ENCODE data around the gene GNAQ. TPM values are rescaled to one million over a fixed set of nuclear protein-coding genes. Genes with fewer than 3 reads are reported as not detected.

The GNAQ gene
- total RNA-seq, 5 donors from 2014 or later (not counting 1 experiment from before 2014, with no cell fraction given) = 29.3 to 48.4 (median 38.3) TPM

DNA sequence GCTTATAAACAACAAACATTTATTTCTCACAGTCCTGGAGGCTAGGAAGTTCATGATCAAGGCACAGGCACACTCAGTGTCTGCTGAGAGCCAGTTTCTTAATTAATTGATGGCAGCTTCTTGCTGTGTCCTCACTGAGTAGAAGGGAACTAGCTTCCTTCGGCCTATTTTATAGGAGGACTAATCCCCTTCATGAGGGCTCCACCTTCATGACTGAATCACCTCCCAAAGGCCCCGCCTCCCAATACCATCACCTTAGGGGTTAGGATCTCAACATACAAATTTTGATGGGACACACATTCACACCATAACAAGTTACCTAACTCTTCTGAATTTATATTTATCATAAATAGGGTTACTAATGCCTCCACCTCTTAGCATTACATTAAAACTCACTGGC is 129.8 kb downstream of the GNAQ start:
- Mint-ChIP-seq H3K27ac (no peak overlapping the region), H3K4me3 (no peak overlapping the region), H3K4me1 (peaks cover 23 to 43% (median 30%) of the 10 kb centered on the region in 3 donors), H3K36me3 (peaks cover 18% of the 10 kb centered on the region), H3K27me3 (no peaks in the 10 kb centered on the region), H3K9me3 (no peaks in the 10 kb centered on the region)
- Histone ChIP-seq H3K27ac (ENCODE audit: low read length) (no peak overlapping the region), H3K4me3 (ENCODE audit: control insufficient read depth in 1 of 2, extremely low read depth in 1 of 2, low read length in 1 of 2) (no peak overlapping the region), H3K9me3 (no peaks in the 10 kb centered on the region), H3K36me3 (ENCODE audit: control insufficient read depth in 2 of 2, extremely low read depth in 1 of 2, insufficient read depth in 1 of 2, low read length in 1 of 2) (peaks cover 0 to 2% of the 10 kb centered on the region in 2 donors), H3K4me1 (ENCODE audit: control insufficient read depth in 1 of 2, extremely low read depth in 1 of 2, insufficient read depth in 2 of 2, low read length in 2 of 2) (no peaks in the 10 kb centered on the region), H3K27me3 (replicated peaks in 1 of 2; ENCODE audit: control insufficient read depth in 2 of 2, extremely low read depth in 1 of 2, insufficient read depth in 2 of 2, low read length in 1 of 2) (no peaks in the 10 kb centered on the region)
- POLR2A ChIA-PET = interaction anchor here in 1 of 2 donors (0.6 kb wide), 1 partner anchor 163 kb away, joined by 3 read pairs; no protein-coding TSS in a partner anchor
- ATAC-seq (replicated peaks in 1 of 4) (no peak), DNase-seq (no peak)
- no CpG with 5 or more reads among the region's 2 CpGs for WGBS (ENCODE audit: insufficient coverage)
- CTCF ChIA-PET = interaction anchor here in 1 of 2 donors (0.6 kb wide), 1 partner anchor 549 kb away, joined by 3 read pairs; no protein-coding TSS in a partner anchor

DNA sequence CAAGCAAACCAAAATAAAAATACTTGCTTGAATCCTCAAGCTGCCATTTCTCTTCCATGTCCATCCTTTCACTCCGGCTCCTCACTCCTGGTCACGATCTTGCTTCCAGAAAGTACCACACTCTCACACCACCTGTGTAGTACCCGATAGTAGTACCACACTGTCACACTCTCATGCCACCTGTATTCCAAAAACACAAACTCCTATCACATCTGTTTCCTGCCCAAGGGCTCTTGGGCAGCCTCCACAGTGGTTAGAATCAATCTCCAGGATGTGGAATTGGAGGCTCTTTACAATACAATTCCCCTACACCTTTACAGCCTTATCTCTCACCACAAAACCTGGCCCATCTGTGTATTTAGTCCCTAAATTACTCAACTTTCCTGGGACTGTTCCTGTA is 130.6 kb downstream of the GNAQ start:
- Histone ChIP-seq H3K4me3 (ENCODE audit: control insufficient read depth in 1 of 2, extremely low read depth in 1 of 2, low read length in 1 of 2) (no peak overlapping the region), H3K4me1 (ENCODE audit: control insufficient read depth in 1 of 2, extremely low read depth in 1 of 2, insufficient read depth in 2 of 2, low read length in 2 of 2) (no peaks in the 10 kb centered on the region), H3K27me3 (replicated peaks in 1 of 2; ENCODE audit: control insufficient read depth in 2 of 2, extremely low read depth in 1 of 2, insufficient read depth in 2 of 2, low read length in 1 of 2) (no peaks in the 10 kb centered on the region), H3K9me3 (no peaks in the 10 kb centered on the region), H3K27ac (ENCODE audit: low read length) (no peak overlapping the region), H3K36me3 (ENCODE audit: control insufficient read depth in 2 of 2, extremely low read depth in 1 of 2, insufficient read depth in 1 of 2, low read length in 1 of 2) (peaks cover 0 to 2% of the 10 kb centered on the region in 2 donors)
- no peak overlapping the region for H3K4me3 Mint-ChIP-seq
- no peak for DNase-seq
- H3K4me1 Mint-ChIP-seq = peaks cover 21 to 43% (median 30%) of the 10 kb centered on the region in 3 donors
- CTCF ChIA-PET = no interaction called here
- H3K27ac Mint-ChIP-seq = peak overlapping the region in 1 of 2 donors; percentile 1
- no peak for ATAC-seq (replicated peaks in 1 of 4)
- H3K27me3 Mint-ChIP-seq = no peaks in the 10 kb centered on the region
- POLR2A ChIA-PET = no interaction called here
- WGBS (ENCODE audit: insufficient coverage) = 93% methylated on average over 3 of the region's 3 CpGs
- H3K9me3 Mint-ChIP-seq = no peaks in the 10 kb centered on the region
- peaks cover 21% of the 10 kb centered on the region for H3K36me3 Mint-ChIP-seq

DNA sequence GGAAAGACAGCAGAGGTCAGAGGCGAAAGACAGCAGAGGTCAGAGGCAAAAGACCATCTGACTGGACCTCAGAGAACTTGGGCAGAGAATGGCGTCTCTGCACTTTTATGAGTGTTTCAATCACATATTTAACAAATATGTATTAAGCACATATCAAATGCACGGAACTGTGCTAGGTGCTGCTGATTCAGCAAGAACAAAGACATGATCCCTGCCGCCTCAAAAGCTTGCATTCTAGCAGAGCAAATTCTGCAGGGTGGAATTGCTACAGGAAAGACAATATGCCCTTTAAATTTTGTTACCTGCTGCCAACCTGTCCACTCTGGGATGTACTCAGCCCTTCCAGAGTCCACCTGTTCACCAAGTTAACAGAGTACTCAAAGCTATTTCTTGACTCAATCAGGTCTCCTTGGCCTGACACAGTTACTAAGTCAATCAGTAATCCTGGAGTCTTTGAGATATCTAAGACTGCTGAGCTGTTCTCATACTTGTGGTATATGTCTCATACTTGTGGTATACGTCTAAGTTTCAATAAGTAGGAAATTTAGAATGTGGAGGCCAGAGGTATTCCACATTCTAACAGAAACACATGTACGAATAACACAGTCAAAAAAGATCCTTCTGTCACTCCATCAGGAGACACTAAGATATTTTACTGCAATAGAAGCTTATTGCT is 131.8 kb downstream of the GNAQ start:
- Histone ChIP-seq H3K4me1 (ENCODE audit: control insufficient read depth in 1 of 2, extremely low read depth in 1 of 2, insufficient read depth in 2 of 2, low read length in 2 of 2) (no peaks in the 10 kb centered on the region), H3K4me3 (ENCODE audit: control insufficient read depth in 1 of 2, extremely low read depth in 1 of 2, low read length in 1 of 2) (no peak overlapping the region), H3K27ac (ENCODE audit: low read length) (no peak overlapping the region), H3K9me3 (no peaks in the 10 kb centered on the region), H3K36me3 (ENCODE audit: control insufficient read depth in 2 of 2, extremely low read depth in 1 of 2, insufficient read depth in 1 of 2, low read length in 1 of 2) (peaks cover 0 to 2% of the 10 kb centered on the region in 2 donors), H3K27me3 (replicated peaks in 1 of 2; ENCODE audit: control insufficient read depth in 2 of 2, extremely low read depth in 1 of 2, insufficient read depth in 2 of 2, low read length in 1 of 2) (no peaks in the 10 kb centered on the region)
- ChIA-PET CTCF (interaction anchor here in 1 of 2 donors (0.5 kb wide), 1 partner anchor 51 kb away, joined by 5 read pairs; no protein-coding TSS in a partner anchor), POLR2A (interaction anchor here in 1 of 2 donors (0.6 kb wide), 1 partner anchor 285 kb away, joined by 3 read pairs; no protein-coding TSS in a partner anchor)
- no peak overlapping the region for H3K4me3 Mint-ChIP-seq
- ATAC-seq (replicated peaks in 1 of 4) (no peak), DNase-seq (no peak)
- peaks cover 19 to 39% (median 27%) of the 10 kb centered on the region in 3 donors for H3K4me1 Mint-ChIP-seq
- H3K27me3 Mint-ChIP-seq = no peaks in the 10 kb centered on the region
- no peak overlapping the region for H3K27ac Mint-ChIP-seq
- H3K9me3 Mint-ChIP-seq = no peaks in the 10 kb centered on the region
- H3K36me3 Mint-ChIP-seq = peaks cover 29% of the 10 kb centered on the region
- 94% methylated on average over 3 of the region's 6 CpGs for WGBS (ENCODE audit: insufficient coverage)

DNA sequence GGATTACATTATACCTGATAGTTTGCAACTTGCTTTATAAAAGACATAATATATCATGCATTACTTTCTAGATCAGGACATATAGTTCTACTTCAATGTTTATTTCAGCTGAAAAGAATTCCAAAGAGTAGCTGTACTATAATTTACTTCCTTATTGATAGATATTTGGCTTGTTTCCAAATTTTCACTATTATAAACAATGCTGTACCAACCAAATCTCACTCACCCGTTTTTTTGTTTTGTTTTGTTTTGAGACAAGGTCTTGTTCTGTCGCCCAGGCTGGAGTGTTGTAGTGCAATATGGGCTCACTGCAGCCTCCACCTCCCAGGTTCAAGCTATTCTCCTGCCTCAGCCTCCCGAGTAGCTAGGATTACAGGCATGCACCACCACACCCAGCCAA is 132.7 kb downstream of the GNAQ start:
- no CpG with 5 or more reads among the region's 3 CpGs for WGBS (ENCODE audit: insufficient coverage)
- Mint-ChIP-seq H3K27me3 (no peaks in the 10 kb centered on the region), H3K27ac (no peak overlapping the region), H3K36me3 (peaks cover 26% of the 10 kb centered on the region), H3K4me3 (no peak overlapping the region), H3K9me3 (no peaks in the 10 kb centered on the region), H3K4me1 (peaks cover 19 to 39% (median 27%) of the 10 kb centered on the region in 3 donors)
- Histone ChIP-seq H3K4me3 (ENCODE audit: control insufficient read depth in 1 of 2, extremely low read depth in 1 of 2, low read length in 1 of 2) (no peak overlapping the region), H3K27me3 (replicated peaks in 1 of 2; ENCODE audit: control insufficient read depth in 2 of 2, extremely low read depth in 1 of 2, insufficient read depth in 2 of 2, low read length in 1 of 2) (no peaks in the 10 kb centered on the region), H3K4me1 (ENCODE audit: control insufficient read depth in 1 of 2, extremely low read depth in 1 of 2, insufficient read depth in 2 of 2, low read length in 2 of 2) (no peaks in the 10 kb centered on the region), H3K27ac (ENCODE audit: low read length) (no peak overlapping the region), H3K36me3 (ENCODE audit: control insufficient read depth in 2 of 2, extremely low read depth in 1 of 2, insufficient read depth in 1 of 2, low read length in 1 of 2) (peaks cover 0 to 2% of the 10 kb centered on the region in 2 donors), H3K9me3 (no peaks in the 10 kb centered on the region)
- CTCF ChIA-PET = interaction anchor here in 1 of 2 donors (0.7 kb wide), 1 partner anchor 101 kb away, joined by 3 read pairs; no protein-coding TSS in a partner anchor
- ATAC-seq (replicated peaks in 1 of 4) (no peak), DNase-seq (no peak)
- POLR2A ChIA-PET = no interaction called here

DNA sequence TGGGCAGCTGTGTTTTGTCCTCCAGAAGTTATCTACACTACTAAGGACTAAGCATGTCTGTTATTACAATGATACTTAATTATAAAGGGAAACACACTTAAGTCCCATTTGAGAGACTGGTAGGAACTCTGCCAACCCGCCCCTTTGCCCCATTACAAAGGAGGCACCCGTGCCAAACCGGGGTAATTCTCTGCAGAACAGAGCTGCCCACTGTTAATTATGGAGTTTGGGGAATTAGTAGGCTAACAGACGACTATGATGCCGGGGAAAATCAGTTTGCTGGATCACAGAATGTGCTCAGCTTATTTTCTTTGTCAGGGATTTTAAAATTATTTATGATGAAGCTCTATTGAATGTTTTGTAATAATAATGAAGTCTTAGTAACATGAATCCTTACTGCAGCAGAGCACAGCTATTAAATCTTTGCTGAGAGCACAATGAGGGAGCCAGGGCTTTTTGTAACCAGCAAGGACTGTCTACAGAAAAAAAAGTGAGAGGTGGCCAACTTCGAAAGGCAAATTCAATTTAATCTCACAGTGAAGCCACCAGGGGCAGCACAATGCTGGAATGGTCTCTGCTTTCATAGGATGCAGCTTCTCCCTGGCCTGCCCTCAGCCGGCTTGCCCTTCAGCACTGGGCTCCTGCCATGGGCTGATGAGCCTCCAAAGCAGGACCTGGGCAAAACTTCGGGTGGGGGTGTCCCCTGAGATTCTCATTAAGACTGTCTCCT is 134.5 kb downstream of the GNAQ start:
- H3K9me3 ChIP-seq = no peaks in the 10 kb centered on the region
- H3K27me3 ChIP-seq (replicated peaks in 1 of 2; ENCODE audit: control insufficient read depth in 2 of 2, extremely low read depth in 1 of 2, insufficient read depth in 2 of 2, low read length in 1 of 2) = no peaks in the 10 kb centered on the region
- CTCF ChIA-PET = interaction anchor here (0.6 to 1.4 kb wide), 4 partner anchors 12 to 472 kb away, joined by 3 to 5 read pairs (median 4); partner anchors contain the start of gene GNAQ (in 1 of the 2)
- peaks cover 2 to 6% of the 10 kb centered on the region in 2 experiments for H3K4me1 ChIP-seq (ENCODE audit: control insufficient read depth in 1 of 2, extremely low read depth in 1 of 2, insufficient read depth in 2 of 2, low read length in 2 of 2)
- POLR2A ChIA-PET = interaction anchor here in 1 of 2 donors (0.6 kb wide), 1 partner anchor 682 kb away, joined by 3 read pairs; no protein-coding TSS in a partner anchor
- H3K36me3 Mint-ChIP-seq = peaks cover 24% of the 10 kb centered on the region
- DNase-seq (peak in 2 of 35 experiments; percentile 0 to 8), ATAC-seq (replicated peaks in 1 of 4) (no peak)
- no peaks in the 10 kb centered on the region for H3K27me3 Mint-ChIP-seq
- 100% methylated on average over 4 of the region's 8 CpGs for WGBS (ENCODE audit: insufficient coverage)
- no peaks in the 10 kb centered on the region for H3K9me3 Mint-ChIP-seq
- peaks cover 29 to 38% (median 31%) of the 10 kb centered on the region in 3 donors for H3K4me1 Mint-ChIP-seq
- no peak overlapping the region for H3K4me3 ChIP-seq (ENCODE audit: control insufficient read depth in 1 of 2, extremely low read depth in 1 of 2, low read length in 1 of 2)
- peaks cover 0 to 2% of the 10 kb centered on the region in 2 donors for H3K36me3 ChIP-seq (ENCODE audit: control insufficient read depth in 2 of 2, extremely low read depth in 1 of 2, insufficient read depth in 1 of 2, low read length in 1 of 2)
- no peak overlapping the region for H3K4me3 Mint-ChIP-seq
- H3K27ac Mint-ChIP-seq = no peak overlapping the region
- no peak overlapping the region for H3K27ac ChIP-seq (ENCODE audit: low read length)

DNA sequence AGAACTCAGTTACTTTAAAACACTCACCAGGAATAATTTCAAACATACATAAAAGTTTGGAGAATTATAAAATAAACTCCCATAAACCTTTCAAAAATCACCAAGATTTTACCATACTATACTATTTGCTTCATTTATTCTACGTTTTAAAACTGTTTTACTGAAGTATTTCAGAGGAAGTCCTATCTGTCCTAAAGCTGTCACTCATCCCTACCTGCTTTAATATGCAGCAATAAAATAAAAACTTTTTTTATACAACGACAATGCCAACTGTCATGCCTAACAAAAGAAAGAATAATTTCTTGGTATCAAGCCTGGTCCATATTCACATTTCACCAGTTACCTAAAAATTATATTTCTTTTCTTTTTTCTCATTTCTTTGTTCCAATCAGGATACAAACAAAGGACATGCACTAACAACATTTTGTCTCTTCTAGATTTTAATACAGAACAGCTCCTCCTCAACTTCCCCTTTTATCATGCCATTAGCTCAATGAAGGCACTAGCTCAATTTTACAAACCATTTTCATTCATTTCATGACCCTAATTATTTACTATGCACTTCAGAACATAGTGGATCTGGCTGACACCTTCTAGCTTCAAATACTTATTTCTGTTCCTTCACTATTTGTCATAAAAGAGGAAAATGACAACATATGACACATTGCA is 135.2 kb downstream of the GNAQ start:
- DNase-seq (no peak), ATAC-seq (replicated peaks in 1 of 4) (no peak)
- ChIA-PET CTCF (interaction anchor here in 1 of 2 donors (0.8 to 1.4 kb wide), 2 partner anchors 13 to 22 kb away, joined by 3 to 5 read pairs; no protein-coding TSS in a partner anchor), POLR2A (interaction anchor here in 1 of 2 donors (0.6 kb wide), 1 partner anchor 682 kb away, joined by 3 read pairs; no protein-coding TSS in a partner anchor)
- Mint-ChIP-seq H3K4me1 (peaks cover 27 to 42% (median 30%) of the 10 kb centered on the region in 3 donors), H3K9me3 (no peaks in the 10 kb centered on the region), H3K27me3 (no peaks in the 10 kb centered on the region), H3K4me3 (no peak overlapping the region), H3K27ac (no peak overlapping the region), H3K36me3 (peaks cover 24% of the 10 kb centered on the region)
- Histone ChIP-seq H3K36me3 (ENCODE audit: control insufficient read depth in 2 of 2, extremely low read depth in 1 of 2, insufficient read depth in 1 of 2, low read length in 1 of 2) (peaks cover 0 to 2% of the 10 kb centered on the region in 2 donors), H3K4me1 (ENCODE audit: control insufficient read depth in 1 of 2, extremely low read depth in 1 of 2, insufficient read depth in 2 of 2, low read length in 2 of 2) (peaks cover 2 to 8% of the 10 kb centered on the region in 2 experiments), H3K27ac (ENCODE audit: low read length) (no peak overlapping the region), H3K4me3 (ENCODE audit: control insufficient read depth in 1 of 2, extremely low read depth in 1 of 2, low read length in 1 of 2) (no peak overlapping the region), H3K27me3 (replicated peaks in 1 of 2; ENCODE audit: control insufficient read depth in 2 of 2, extremely low read depth in 1 of 2, insufficient read depth in 2 of 2, low read length in 1 of 2) (no peaks in the 10 kb centered on the region), H3K9me3 (no peaks in the 10 kb centered on the region)
- 72% methylated on average over 2 of the region's 2 CpGs for WGBS (ENCODE audit: insufficient coverage)
